ENCODE measurements around the gene SH3PXD2B.

GRCh38 chr5:172305380-172305779, 148.9 kb downstream of the SH3PXD2B start:
- TF ChIP-seq CTCF (IDR thresholded peaks at IDR 0.05) (no peak), ZFX (IDR thresholded peaks at IDR 0.05; ENCODE audit: borderline replicate concordance) (no peak)

Data from 22Rv1 (cell line).